GM19025 (cell line): ENCODE data around the gene KIF20A.
"Not testable (repeated sequence)": the region's sequence is repeated elsewhere in the genome, so short reads cannot be mapped to it uniquely, and the experiment has no call there.

ENCODE experiments used
- ATAC-seq: cut with Tn5 transposase; IDR thresholded peaks from one replicate; pipeline ENCODE4 v1.9.1; 2021; ENCODE audit warnings: mild to moderate bottlenecking, low read depth, moderate library complexity; ENCODE audit not compliant: unreplicated experiment

The KIF20A gene

GRCh38 chr5:138180841-138181240 lies 1.9 kb downstream of the KIF20A start:
- no peak for ATAC-seq

DNA sequence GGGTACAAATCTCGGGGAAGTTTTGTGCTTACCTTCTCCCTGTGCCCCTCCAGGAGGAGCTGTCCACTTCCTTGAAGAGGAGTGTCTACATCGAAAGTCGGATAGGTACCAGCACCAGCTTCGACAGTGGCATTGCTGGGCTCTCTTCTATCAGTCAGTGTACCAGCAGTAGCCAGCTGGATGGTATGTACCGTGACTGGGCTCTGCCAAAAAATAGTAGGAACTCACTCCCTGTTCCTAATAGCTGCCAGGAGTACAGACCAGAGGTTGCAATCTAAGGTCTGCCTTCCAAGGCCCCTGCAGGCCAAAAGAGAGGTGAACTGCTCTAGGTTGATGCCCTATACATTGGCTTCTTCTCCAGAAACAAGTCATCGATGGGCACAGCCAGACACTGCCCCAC lies 3.9 kb downstream of the KIF20A start:
- ATAC-seq: no peak

GRCh38 chr5:138186002-138186447 lies 7.1 kb downstream of the KIF20A start:
- ATAC-seq: no peak

DNA sequence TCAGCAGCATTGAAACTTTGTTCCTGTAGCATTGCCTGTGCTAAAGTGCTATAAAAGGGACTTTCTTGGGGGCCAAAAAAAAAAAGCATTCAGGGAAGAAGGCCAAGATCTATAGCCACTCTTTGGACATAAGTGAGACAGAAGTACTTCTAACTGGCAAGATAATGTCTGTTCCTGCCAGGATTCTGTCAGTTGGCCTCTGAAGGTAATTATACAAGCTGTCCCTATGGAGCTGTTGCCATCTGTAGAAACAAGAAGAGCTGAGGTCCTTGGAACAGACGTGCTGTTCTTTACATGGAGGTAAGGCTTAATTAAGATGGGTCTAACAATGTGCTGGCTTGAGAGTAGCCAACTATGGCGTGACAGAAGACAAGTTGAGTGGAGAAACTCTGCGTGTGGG lies 9.7 kb downstream of the KIF20A start:
- no peak for ATAC-seq

GRCh38 chr5:138192826-138193225 lies 13.9 kb downstream of the KIF20A start:
- ATAC-seq: no peak

- ATAC-seq: not testable (repeated sequence)
Observed at GRCh38 chr5:138193859-138194258, 14.9 kb downstream of the KIF20A start.

DNA sequence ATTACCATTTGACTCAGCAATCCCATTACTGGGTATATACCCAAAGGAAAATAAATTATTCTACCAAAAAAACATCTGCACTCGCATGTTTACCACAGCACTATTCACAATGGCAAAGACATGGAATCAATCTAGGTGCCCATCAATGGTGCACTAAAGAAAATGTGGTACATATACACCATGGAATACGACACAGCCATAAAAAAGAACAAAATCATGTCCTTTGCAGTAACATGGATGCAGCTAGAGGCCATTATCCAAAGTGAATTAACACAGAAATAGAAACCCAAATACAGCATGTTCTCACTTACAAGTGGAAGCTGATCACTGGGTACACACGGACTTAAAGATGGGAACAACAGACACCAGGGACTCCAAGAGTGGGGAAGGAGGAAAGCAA lies 32.1 kb downstream of the KIF20A start:
- no peak for ATAC-seq

DNA sequence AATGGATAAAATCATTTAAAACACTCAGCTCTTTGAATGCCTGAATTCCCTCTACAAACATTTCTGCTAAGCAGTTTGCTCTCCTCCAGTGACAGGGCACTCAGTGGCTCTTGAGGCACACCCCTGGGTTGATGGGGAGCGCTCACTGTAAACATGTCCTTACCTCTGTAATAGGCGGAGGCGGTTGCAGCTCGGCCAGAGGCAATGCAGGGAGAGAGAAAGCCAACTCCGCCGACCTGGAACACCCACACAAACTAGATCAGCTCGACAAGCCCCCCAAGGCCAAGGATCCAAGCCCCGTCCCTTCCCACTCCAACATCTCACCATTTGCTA lies 33.9 kb downstream of the KIF20A start:
- ATAC-seq: peak; percentile 2

DNA sequence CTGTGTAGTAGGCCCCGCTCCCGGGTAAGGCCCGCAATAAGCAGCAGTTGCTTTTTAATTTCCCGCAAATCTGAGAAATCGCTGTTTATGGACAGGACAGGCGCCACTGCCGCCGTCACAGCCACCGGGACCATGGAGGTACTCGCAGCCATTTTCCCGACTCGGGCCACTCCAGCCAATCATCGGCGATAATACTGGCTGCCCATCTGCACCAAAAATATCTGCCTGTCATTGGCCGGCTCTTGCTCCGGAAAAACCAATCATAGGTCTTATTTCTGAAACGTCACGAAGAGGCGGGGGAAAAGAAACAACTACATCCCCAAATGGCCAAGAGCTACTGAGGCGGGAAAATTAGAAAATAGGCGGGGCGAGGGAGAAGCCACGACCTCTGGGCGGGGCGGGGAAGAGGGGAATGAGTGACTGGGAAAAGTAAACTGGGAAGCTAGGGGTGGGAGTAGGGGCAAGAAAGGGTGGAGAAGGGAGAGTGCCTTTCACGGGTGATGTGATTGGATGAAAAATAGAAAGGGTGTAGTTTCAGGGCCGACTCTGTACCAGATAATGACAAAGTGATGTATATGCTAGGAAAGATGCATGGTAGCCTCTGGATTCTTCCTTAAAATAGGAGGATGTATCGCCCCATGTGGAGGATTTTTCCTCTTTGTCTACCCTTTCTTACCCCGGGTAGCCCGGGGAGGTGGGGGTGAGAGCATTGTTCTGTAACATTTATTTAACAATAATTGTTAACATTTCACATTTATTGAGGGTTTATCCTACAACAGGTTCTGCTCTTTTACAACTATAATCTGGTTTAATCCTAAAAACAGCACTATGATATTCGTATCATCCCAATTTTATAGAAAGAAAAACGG lies 34.5 kb downstream of the KIF20A start, which contains the start of gene CDC23:
Gene CDC23, minus strand, starts transcription at position 163 of the 869 bp plus-strand sequence. Its CDS starts 11 bp downstream, at position 152.
- peak; percentile 96 for ATAC-seq

- no peak for ATAC-seq
Observed at GRCh38 chr5:138216799-138217198, 37.9 kb downstream of the KIF20A start.

- ATAC-seq: no peak
Observed at GRCh38 chr5:138223532-138223931, 44.6 kb downstream of the KIF20A start.

DNA sequence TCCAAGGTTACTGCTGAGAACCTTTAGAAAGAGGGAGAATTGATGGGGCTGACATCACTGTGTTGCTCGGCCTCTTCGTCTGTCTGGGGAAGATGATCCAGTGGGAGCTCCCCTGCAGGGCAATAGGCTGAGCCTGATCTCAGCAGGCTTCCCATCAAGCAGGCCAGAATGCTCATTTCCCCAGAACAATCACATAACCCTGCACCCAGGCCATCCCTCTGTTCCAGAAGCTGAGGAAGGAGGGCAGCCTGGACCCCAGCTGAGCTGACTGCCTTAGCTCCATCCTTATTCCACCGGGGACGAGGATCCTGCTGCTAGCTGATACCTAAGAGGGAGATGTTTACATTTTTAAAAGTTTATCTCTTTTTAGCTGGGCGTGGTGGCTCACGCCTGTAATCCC lies 45.8 kb downstream of the KIF20A start:
- ATAC-seq: no peak

DNA sequence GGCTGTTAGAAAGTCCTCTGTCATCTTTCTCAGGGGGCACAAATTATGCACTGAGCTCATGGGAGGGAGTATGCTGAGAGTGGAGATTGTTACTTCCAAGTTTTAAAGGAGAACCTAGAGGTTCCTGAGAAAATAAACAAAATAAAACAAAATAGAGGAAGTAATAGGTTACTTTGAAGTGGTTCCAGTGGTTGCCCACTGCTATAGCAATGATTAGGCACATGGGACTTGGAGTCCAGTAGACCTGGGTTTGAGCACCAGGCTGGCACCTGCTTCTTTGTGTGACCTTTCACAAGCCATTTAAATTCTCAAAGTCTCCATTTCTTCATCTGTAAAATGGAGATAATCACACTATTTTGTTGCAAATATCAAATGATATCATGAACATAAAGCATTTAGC lies 48.0 kb downstream of the KIF20A start:
- ATAC-seq: no peak

DNA sequence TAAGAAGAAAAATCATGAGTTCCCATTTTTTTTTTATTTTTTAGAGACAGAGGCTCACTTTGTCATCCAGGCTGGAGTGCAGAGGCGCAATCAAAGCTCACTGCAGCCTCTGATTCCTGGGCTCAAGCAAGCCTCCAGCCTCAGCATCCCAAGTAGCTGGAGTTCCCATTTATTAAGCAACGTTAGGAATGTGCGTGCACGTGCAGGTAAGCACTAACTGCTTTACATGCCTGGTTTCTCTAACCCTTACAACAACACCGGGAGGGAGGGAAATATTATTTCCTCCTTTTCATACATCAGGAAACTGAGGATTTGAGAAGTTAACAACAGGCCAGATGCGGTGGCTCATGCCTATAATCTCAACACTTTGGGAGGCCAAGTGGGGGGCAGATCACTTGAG lies 50.5 kb downstream of the KIF20A start:
- no peak for ATAC-seq

DNA sequence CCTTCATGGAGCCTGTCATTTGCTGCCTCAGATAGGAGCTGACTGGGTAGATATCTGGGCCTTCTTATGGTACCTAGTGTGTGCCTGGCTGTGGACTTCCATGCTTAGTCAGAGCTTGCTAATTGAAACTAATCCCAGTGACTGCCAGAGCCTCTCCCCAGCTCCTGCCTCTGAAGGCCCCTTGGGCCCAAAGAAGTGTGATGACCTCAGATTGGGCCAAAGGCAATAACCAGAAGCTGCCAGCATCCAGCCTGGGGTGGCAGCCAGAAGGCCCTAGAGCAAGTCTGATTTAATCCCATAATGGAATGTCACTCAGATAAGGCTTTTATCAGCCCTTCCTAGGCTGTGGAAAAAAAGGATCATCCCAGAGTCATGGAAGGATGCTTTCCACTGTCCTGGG lies 51.3 kb downstream of the KIF20A start:
- no peak for ATAC-seq

DNA sequence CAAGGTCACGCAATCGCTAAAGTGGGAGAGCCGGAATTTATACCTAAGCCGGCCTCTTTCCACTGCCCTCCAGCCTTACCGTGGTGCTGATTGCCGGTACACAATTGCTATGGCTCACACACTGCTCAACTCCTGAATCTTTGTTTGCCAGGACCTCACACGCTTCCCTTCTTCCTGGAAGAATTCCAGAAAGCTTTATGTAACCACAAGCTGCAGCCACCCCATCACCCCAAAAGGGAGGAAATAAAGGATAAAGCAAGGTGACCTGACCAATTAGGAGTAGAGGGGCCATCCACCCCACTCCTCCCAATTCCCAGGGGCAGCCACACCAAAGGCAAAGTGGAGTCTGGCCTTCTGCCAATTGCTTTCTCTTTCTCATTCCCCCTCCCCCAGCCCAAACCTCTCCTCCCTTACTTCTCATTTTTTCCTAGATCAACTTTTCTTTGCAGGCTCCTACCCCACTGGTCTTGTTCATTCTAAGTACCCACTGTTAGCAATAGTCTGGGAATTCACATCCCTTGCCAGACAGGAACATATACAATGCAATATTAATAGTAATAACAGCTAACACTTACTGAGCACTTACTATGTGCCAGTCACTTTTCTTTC lies 52.2 kb downstream of the KIF20A start:
- ATAC-seq: no peak

DNA sequence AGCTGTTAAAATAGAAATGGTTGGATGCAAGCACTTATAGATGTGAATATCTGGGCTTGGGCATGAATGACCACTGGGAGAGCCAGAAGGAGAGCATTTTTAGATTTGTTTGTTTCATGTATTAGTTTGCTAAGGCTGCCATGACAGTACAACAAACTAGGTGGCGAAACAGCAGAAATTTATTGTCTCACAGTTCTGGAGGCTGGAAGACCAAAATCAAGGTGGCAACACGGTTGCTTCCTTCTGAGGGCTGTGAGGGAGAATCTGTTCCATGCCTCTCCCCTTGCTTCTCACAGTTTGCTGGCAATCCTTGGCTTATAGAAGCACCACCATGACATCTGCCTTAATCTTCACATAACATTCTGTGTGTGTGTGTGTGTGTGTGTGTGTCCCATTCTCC lies 54.4 kb downstream of the KIF20A start:
- ATAC-seq: no peak

DNA sequence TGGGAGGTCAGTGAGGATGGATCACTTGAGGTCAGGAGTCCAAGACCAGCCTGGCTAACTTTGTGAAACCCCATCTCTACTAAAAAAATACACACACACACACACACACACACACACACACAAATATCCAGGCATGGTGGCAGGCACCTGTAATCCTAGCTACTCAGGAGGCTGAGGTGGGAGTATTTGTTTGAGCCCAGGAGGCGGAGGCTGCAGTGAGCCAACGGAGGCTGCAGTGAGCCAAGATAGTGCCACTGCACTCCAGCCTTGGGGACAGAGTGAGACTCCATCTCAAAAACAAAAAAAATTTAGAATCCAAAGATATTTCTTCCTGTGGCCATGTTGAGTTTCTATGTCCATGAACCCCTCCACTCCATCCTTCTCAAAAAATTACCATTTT lies 55.7 kb downstream of the KIF20A start:
- no peak for ATAC-seq
